ENCODE measurements around the gene KIF2C. TPM values are rescaled to one million over a fixed set of nuclear protein-coding genes. Genes with fewer than 3 reads are reported as not detected.

KIF2C gene
- total RNA-seq, 1 experiment from 2014 or later = 92.6 TPM

DNA sequence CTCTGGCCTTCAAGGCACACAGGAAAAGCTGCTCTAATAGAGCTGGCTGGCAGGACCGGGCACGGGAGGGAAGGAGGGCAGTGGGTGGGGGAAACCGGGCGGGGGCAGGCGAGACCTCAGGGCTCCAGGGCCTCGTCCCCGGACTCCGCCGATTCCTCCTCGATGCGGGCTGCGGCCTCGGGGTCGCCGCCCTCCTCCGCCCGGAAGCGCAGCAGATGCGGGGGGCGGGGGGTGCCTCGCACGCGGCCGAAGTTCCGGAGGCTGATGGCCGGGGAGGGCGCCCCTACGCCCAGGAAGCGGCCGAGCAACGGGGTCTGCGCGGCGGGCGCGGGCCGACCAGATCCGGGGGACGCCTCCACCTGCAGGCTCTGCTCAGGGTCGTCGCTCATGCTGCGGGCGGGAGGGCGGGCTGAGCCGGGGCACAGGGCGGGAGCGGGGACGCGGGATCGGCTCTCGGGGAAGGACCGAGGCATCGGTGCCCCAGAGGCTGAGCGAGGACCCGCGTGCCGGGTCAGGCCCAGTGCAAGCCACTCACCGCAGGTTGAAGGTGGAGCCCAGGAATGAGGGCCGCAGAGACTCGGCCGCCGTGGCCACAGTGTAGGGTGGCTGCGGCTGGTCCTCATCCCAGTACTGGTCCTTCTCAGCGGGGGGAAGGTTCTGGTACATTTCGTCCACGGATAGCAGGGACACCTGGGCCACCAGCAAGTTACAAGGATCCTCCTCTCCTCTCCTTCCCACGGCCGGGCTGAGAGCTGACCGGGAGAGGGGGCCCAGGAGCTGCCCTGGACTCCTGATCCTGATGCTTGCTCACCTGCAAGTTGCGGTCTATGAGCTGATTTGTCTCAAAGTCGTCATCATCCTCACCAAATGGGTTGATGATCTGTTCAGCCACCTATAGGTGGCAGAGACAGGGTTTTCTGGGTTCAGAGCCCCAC lies 44.7 kb downstream of the KIF2C start:
- no peaks in the 10 kb centered on the region for H3K9me2 ChIP-seq (ENCODE audit: insufficient read depth)
- POLR2A ChIA-PET = interaction anchor here (1.3 to 3.7 kb wide), 5 partner anchors 9 to 54 kb away, joined by 3 to 16 read pairs (median 6); partner anchors contain the start of genes RNU5D-1 and RPS8
- RAD21 ChIA-PET (ENCODE audit: low non-redundant PET in 1 of 2, low total read pairs in 2 of 2, uncharacterized antibody in 2 of 2, unreplicated experiment in 2 of 2) = no interaction called here
- DNase-seq (ENCODE audit: low read depth, low spot score) = no peak
- ATAC-seq = no peak
- no peaks in the 10 kb centered on the region for H3K79me2 ChIP-seq (ENCODE audit: insufficient read depth, low read length)
- no peak overlapping the region for H2AFZ ChIP-seq (ENCODE audit: low read depth, low read length, poor library complexity, severe bottlenecking)
- TF ChIP-seq, protein P1, sequence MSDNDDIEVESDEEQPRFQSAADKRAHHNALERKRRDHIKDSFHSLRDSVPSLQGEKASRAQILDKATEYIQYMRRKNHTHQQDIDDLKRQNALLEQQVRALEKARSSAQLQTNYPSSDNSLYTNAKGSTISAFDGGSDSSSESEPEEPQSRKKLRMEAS (IDR thresholded peaks at IDR 0.05) = no peak
- TF ChIP-seq ELF1 (IDR thresholded peaks at IDR 0.05; ENCODE audit: borderline replicate concordance, low read depth) = no peak
- no peak for TF ChIP-seq SRF (IDR thresholded peaks at IDR 0.05; ENCODE audit: low read depth)
- no peak for TF ChIP-seq EGR1 (IDR thresholded peaks at IDR 0.05; ENCODE audit: low read depth)
- TF ChIP-seq CBX3 (IDR thresholded peaks at IDR 0.05; ENCODE audit: low read depth) = no peak
- TF ChIP-seq CEBPB (IDR thresholded peaks at IDR 0.05; ENCODE audit: low read depth) = no peak
- TF ChIP-seq POLR2A (IDR thresholded peaks at IDR 0.05; ENCODE audit: borderline replicate concordance, extremely low read depth, insufficient read depth, insufficient read length) = no peak
- TF ChIP-seq, protein P2, sequence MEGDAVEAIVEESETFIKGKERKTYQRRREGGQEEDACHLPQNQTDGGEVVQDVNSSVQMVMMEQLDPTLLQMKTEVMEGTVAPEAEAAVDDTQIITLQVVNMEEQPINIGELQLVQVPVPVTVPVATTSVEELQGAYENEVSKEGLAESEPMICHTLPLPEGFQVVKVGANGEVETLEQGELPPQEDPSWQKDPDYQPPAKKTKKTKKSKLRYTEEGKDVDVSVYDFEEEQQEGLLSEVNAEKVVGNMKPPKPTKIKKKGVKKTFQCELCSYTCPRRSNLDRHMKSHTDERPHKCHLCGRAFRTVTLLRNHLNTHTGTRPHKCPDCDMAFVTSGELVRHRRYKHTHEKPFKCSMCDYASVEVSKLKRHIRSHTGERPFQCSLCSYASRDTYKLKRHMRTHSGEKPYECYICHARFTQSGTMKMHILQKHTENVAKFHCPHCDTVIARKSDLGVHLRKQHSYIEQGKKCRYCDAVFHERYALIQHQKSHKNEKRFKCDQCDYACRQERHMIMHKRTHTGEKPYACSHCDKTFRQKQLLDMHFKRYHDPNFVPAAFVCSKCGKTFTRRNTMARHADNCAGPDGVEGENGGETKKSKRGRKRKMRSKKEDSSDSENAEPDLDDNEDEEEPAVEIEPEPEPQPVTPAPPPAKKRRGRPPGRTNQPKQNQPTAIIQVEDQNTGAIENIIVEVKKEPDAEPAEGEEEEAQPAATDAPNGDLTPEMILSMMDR (IDR thresholded peaks at IDR 0.05 in 2 of 3, conservative IDR thresholded peaks at IDR 0.05 in 1 of 3; ENCODE audit: borderline replicate concordance in 1 of 3, insufficient read depth in 1 of 3, low read depth in 2 of 3, low read length in 2 of 3) = no peak
- no peak for TF ChIP-seq EZH2phosphoT487 (IDR thresholded peaks at IDR 0.05; ENCODE audit: borderline replicate concordance)
- TF ChIP-seq FOSL1 (IDR thresholded peaks at IDR 0.05; ENCODE audit: low read depth) = no peak
- peaks cover 6 to 24% of the 10 kb centered on the region in 2 experiments for H3K4me1 ChIP-seq (ENCODE audit: control insufficient read depth in 1 of 2, insufficient read depth in 2 of 2, low read length in 2 of 2)
- no peaks in the 10 kb centered on the region for H3K27me3 ChIP-seq (ENCODE audit: insufficient read depth, low read length)
- H3K27ac ChIP-seq (ENCODE audit: low read depth, low read length) = no peak overlapping the region
- BruUV-seq (replicated peaks) = no TSS peak
- CTCF ChIA-PET = no interaction called here
- no peaks in the 10 kb centered on the region; the same call in 1 of the 2 replicates for H4K20me1 ChIP-seq (ENCODE audit: insufficient read depth)
- intact Hi-C loops (cut with micrococcal nuclease) = loop anchor here (5.0 kb wide), 1 partner anchor 788 kb away; no protein-coding TSS in a partner anchor
- H3K9me3 ChIP-seq (ENCODE audit: control insufficient read depth in 1 of 2, insufficient read depth in 1 of 2, low read depth in 1 of 2, low read length in 2 of 2) = no peaks in the 10 kb centered on the region
- no peak overlapping the region for H3K4me3 ChIP-seq (replicated peaks in 1 of 2; ENCODE audit: low read depth in 1 of 2, low read length in 2 of 2)
- no peak overlapping the region for H3K9ac ChIP-seq (ENCODE audit: low read length)
- no peak overlapping the region for H3K4me2 ChIP-seq (ENCODE audit: low read length)
- peaks cover 4 to 12% of the 10 kb centered on the region in 2 experiments; a peak in 1 of 4 replicates for H3K36me3 ChIP-seq (ENCODE audit: control insufficient read depth in 1 of 2, insufficient read depth in 2 of 2, low read length in 2 of 2)
